Measurements from ENCODE around the gene AXDND1.

The AXDND1 gene

GRCh38 chr1:179490611-179491010, 124.8 kb downstream of the AXDND1 start:
- Histone ChIP-seq H3K79me2 (ENCODE audit: low read length) (no peaks in the 10 kb centered on the region), H3K4me3 (ENCODE audit: low read length) (no peak overlapping the region), H3K4me2 (ENCODE audit: low read depth, low read length) (no peak overlapping the region), H3K27me3 (replicated peaks; ENCODE audit: insufficient read depth, low read length) (no peaks in the 10 kb centered on the region), H3F3A (ENCODE audit: insufficient read depth, low read length) (no peaks in the 10 kb centered on the region), H3K4me1 (ENCODE audit: low read length) (no peaks in the 10 kb centered on the region), H3K27ac (ENCODE audit: low read length) (no peak overlapping the region), H3K36me3 (replicated peaks; ENCODE audit: insufficient read depth, low read length) (no peaks in the 10 kb centered on the region), H4K20me1 (ENCODE audit: insufficient read depth, low read length) (no peaks in the 10 kb centered on the region), H2AFZ (ENCODE audit: low read length) (no peak overlapping the region), H3K9ac (ENCODE audit: low read length) (no peak overlapping the region), H3K9me3 (replicated peaks; ENCODE audit: insufficient read depth, low read length) (no peaks in the 10 kb centered on the region), H3K9me2 (replicated peaks; ENCODE audit: insufficient read depth, low read length) (no peaks in the 10 kb centered on the region)
- TF ChIP-seq CTCF (IDR thresholded peaks at IDR 0.05; ENCODE audit: low read length): no peak
- TF ChIP-seq EZH2 (optimal IDR thresholded peaks at IDR 0.05; ENCODE audit: low read depth, low read length): no peak
- no peak for TF ChIP-seq EZH2phosphoT487 (IDR thresholded peaks at IDR 0.05; ENCODE audit: low read length)
- DNase-seq: no peak

- no peaks in the 10 kb centered on the region for H3F3A ChIP-seq (ENCODE audit: insufficient read depth, low read length)
- H3K9ac ChIP-seq (ENCODE audit: low read length): no peak overlapping the region
- H3K4me3 ChIP-seq (ENCODE audit: low read length): no peak overlapping the region
- no peaks in the 10 kb centered on the region for H3K79me2 ChIP-seq (ENCODE audit: low read length)
- no peaks in the 10 kb centered on the region for H3K9me3 ChIP-seq (replicated peaks; ENCODE audit: insufficient read depth, low read length)
- H3K9me2 ChIP-seq (replicated peaks; ENCODE audit: insufficient read depth, low read length): no peaks in the 10 kb centered on the region
- no peaks in the 10 kb centered on the region for H3K27me3 ChIP-seq (replicated peaks; ENCODE audit: insufficient read depth, low read length)
- DNase-seq: no peak
- H3K4me2 ChIP-seq (ENCODE audit: low read depth, low read length): no peak overlapping the region
- TF ChIP-seq EZH2 (optimal IDR thresholded peaks at IDR 0.05; ENCODE audit: low read depth, low read length) (no peak), EZH2phosphoT487 (IDR thresholded peaks at IDR 0.05; ENCODE audit: low read length) (no peak), CTCF (IDR thresholded peaks at IDR 0.05; ENCODE audit: low read length) (no peak)
- H3K4me1 ChIP-seq (ENCODE audit: low read length): no peaks in the 10 kb centered on the region
- H2AFZ ChIP-seq (ENCODE audit: low read length): no peak overlapping the region
- H3K36me3 ChIP-seq (replicated peaks; ENCODE audit: insufficient read depth, low read length): no peaks in the 10 kb centered on the region
- H3K27ac ChIP-seq (ENCODE audit: low read length): no peak overlapping the region
- H4K20me1 ChIP-seq (ENCODE audit: insufficient read depth, low read length): no peaks in the 10 kb centered on the region
Observed at GRCh38 chr1:179493323-179493722, 127.6 kb downstream of the AXDND1 start.

GRCh38 chr1:179506199-179506598, 140.4 kb downstream of the AXDND1 start:
- no peak for DNase-seq
- no peak overlapping the region for H3K9ac ChIP-seq (ENCODE audit: low read length)
- no peak for TF ChIP-seq CTCF (IDR thresholded peaks at IDR 0.05; ENCODE audit: low read length)
- TF ChIP-seq EZH2 (optimal IDR thresholded peaks at IDR 0.05; ENCODE audit: low read depth, low read length): no peak
- TF ChIP-seq EZH2phosphoT487 (IDR thresholded peaks at IDR 0.05; ENCODE audit: low read length): no peak

More at GRCh38 chr1:179506199-179506598, 140.4 kb downstream of the AXDND1 start:
- H3F3A ChIP-seq (ENCODE audit: insufficient read depth, low read length): 0 out of 2 replicates have a peak, but pooled peaks cover 4% of the 10 kb centered on the region
- no peak overlapping the region for H3K4me3 ChIP-seq (ENCODE audit: low read length)
- H3K27me3 ChIP-seq (replicated peaks; ENCODE audit: insufficient read depth, low read length): no peaks in the 10 kb centered on the region
- H3K79me2 ChIP-seq (ENCODE audit: low read length): no peaks in the 10 kb centered on the region
- H4K20me1 ChIP-seq (ENCODE audit: insufficient read depth, low read length): no peaks in the 10 kb centered on the region
- no peak overlapping the region for H3K27ac ChIP-seq (ENCODE audit: low read length)
- peaks cover 15% of the 10 kb centered on the region for H3K4me1 ChIP-seq (ENCODE audit: low read length)
- H3K36me3 ChIP-seq (replicated peaks; ENCODE audit: insufficient read depth, low read length): no peaks in the 10 kb centered on the region
- H3K9me2 ChIP-seq (replicated peaks; ENCODE audit: insufficient read depth, low read length): no peaks in the 10 kb centered on the region
- H3K4me2 ChIP-seq (ENCODE audit: low read depth, low read length): no peak overlapping the region
- H3K9me3 ChIP-seq (replicated peaks; ENCODE audit: insufficient read depth, low read length): no peaks in the 10 kb centered on the region
- H2AFZ ChIP-seq (ENCODE audit: low read length): no peak overlapping the region

All from MM.1S (cell line).